Neural crest cell (in vitro differentiated cells): ENCODE measurements around the gene PPT1. TPM values are rescaled to one million over a fixed set of nuclear protein-coding genes. Genes with fewer than 3 reads are reported as not detected.

ENCODE experiments used
- DNase-seq: peaks from one replicate; pipeline ENCODE4 v3.0.0; 2021; ENCODE audit warnings: low read depth, mixed read lengths, low spot score
- H3K27ac Mint-ChIP-seq: one replicate; pipeline ENCODE4 v1.8.0; 2021; ENCODE audit warnings: mild to moderate bottlenecking, mixed read lengths; ENCODE audit not compliant: unreplicated experiment
- H3K27me3 Mint-ChIP-seq: 2 replicates; pipeline ENCODE4 v1.8.0; 2021; ENCODE audit warnings: low read depth, mild to moderate bottlenecking, mixed read lengths
- H3K36me3 Mint-ChIP-seq: 2 replicates; pipeline ENCODE4 v1.8.0; 2021; ENCODE audit warnings: low read depth, mild to moderate bottlenecking, mixed read lengths
- H3K4me1 Mint-ChIP-seq: 2 replicates; pipeline ENCODE4 v1.8.0; 2021; ENCODE audit warnings: mixed read lengths
- H3K4me3 Mint-ChIP-seq: one replicate; pipeline ENCODE4 v1.8.0; 2021; ENCODE audit warnings: mild to moderate bottlenecking, mixed read lengths
- H3K9me3 Mint-ChIP-seq: 2 replicates; pipeline ENCODE4 v1.8.0; 2021; ENCODE audit warnings: mixed read lengths
- total RNA-seq: library from RNA; stranded (reverse); gene quantifications from 2 replicates; pipeline ENCODE4 v1.2.1, GENCODE V29; 2021
- TF ChIP-seq, protein P1 (sequence below): fragments of 200-600 bp; sonication (generic); conservative IDR thresholded peaks from 2 replicates; pipeline ENCODE4 v1.5.0; 2021; ENCODE audit warnings: antibody characterized with exemption, mild to moderate bottlenecking

PPT1 gene
- total RNA-seq, 1 donor from 2014 or later, result 95.4 TPM

DNA sequence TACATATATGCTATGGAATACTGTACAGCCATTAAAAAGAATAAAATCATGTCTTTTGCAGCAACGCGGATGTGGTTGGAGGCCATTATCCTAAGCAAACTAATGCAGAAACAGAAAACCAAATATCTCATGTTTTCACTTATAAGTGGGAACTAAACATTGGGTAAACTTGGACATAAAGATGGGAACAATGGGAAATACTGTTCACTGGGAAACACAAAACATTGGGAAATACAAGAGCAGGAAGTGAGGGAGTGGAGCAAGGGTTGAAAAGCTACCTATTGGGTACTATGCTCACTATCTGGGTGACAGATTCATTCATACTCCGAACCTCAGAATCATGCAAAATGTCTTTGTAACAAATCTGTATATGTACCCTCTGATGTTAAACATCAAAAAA lies 17.3 kb upstream of the PPT1 start:
- H3K27ac Mint-ChIP-seq, result no peak overlapping the region
- peaks cover 5% of the 10 kb centered on the region for H3K9me3 Mint-ChIP-seq
- peaks cover 4% of the 10 kb centered on the region for H3K36me3 Mint-ChIP-seq
- peaks cover 82% of the 10 kb centered on the region for H3K27me3 Mint-ChIP-seq
- no peak for DNase-seq
- no peaks in the 10 kb centered on the region for H3K4me1 Mint-ChIP-seq
- TF ChIP-seq, protein P1, sequence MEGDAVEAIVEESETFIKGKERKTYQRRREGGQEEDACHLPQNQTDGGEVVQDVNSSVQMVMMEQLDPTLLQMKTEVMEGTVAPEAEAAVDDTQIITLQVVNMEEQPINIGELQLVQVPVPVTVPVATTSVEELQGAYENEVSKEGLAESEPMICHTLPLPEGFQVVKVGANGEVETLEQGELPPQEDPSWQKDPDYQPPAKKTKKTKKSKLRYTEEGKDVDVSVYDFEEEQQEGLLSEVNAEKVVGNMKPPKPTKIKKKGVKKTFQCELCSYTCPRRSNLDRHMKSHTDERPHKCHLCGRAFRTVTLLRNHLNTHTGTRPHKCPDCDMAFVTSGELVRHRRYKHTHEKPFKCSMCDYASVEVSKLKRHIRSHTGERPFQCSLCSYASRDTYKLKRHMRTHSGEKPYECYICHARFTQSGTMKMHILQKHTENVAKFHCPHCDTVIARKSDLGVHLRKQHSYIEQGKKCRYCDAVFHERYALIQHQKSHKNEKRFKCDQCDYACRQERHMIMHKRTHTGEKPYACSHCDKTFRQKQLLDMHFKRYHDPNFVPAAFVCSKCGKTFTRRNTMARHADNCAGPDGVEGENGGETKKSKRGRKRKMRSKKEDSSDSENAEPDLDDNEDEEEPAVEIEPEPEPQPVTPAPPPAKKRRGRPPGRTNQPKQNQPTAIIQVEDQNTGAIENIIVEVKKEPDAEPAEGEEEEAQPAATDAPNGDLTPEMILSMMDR, result no peak
- H3K4me3 Mint-ChIP-seq, result no peak overlapping the region

DNA sequence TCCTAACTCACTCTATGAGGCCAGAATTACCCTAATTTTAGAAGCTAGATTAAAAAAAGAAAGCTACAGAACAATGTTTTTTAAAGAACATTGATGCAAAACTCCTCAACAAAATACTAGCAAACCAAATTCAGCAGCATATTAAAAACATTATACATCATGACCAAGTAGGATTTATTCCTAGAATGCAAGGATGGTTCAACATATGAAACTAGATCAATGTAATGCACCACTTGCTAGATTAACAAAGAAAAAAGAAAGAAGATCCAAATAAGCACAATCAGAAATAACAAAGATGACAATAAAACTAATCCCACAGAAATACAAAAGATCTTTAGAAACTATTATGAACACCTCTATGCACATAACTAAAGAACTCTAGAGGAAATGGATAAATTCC lies 13.3 kb upstream of the PPT1 start:
- no peak overlapping the region for H3K4me3 Mint-ChIP-seq
- peaks cover 4% of the 10 kb centered on the region for H3K36me3 Mint-ChIP-seq
- H3K4me1 Mint-ChIP-seq, result no peaks in the 10 kb centered on the region
- H3K27ac Mint-ChIP-seq, result no peak overlapping the region
- DNase-seq, result no peak
- H3K27me3 Mint-ChIP-seq, result peaks cover 59% of the 10 kb centered on the region
- TF ChIP-seq, protein P1, result no peak
- H3K9me3 Mint-ChIP-seq, result peaks cover 9% of the 10 kb centered on the region

DNA sequence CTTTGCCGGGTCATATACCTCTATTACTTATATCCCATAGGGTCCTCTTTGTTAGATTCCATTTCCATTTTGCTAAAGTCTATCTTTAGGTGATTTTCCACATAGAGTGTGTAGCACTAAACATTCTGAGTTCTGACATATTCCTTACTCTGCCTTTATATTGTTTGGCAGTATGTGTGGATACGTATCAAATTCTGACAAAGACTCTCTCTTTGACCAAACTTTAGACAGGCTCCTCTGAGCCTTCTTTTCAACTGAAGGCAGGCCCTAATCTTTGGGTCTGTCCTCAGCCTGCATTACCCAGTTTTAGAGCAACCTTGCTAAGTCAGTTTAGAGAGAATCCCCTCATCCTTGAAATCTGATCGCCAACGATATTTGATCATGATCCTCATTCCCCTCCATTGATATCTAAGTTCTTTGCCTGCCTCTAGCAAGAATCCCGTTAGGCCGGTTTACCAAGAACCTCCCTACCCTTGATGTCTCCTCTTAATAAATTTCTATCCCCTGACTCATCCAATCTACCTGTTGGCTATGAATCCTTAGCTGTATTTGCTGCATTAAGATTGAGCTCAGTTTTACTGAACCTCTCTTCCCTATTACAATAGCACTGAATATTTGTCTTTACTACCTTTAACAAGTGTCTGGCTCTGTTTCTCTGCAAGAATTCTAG lies 10.4 kb upstream of the PPT1 start:
- no peaks in the 10 kb centered on the region for H3K4me1 Mint-ChIP-seq
- H3K4me3 Mint-ChIP-seq, result no peak overlapping the region
- peaks cover 12% of the 10 kb centered on the region for H3K9me3 Mint-ChIP-seq
- H3K27me3 Mint-ChIP-seq, result peaks cover 55% of the 10 kb centered on the region
- H3K36me3 Mint-ChIP-seq, result peaks cover 4% of the 10 kb centered on the region
- TF ChIP-seq, protein P1, result no peak
- H3K27ac Mint-ChIP-seq, result no peak overlapping the region
- no peak for DNase-seq

DNA sequence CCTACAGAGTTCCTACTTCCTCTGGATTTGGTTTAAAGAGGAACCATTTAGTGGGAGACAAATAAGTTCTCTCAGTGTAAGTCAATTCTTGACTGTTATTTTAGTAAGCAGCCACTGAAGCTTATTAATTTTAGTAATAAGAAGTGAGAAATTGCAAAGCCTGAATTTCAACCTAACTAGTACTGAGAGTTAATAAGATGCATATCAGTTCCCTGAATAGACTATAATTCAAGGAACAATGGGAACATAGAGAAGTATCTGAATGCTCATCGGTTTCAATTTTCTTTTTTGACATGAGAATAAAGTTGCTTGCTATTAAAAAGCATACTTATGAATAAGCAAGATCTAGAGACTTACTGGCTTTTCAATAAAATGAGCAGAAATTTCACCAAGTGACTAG lies 8.0 kb upstream of the PPT1 start:
- no peak for DNase-seq
- TF ChIP-seq, protein P1, result no peak
- Mint-ChIP-seq H3K27me3 (peaks cover 52% of the 10 kb centered on the region), H3K36me3 (peaks cover 3% of the 10 kb centered on the region), H3K9me3 (peaks cover 9% of the 10 kb centered on the region), H3K27ac (no peak overlapping the region), H3K4me3 (no peak overlapping the region), H3K4me1 (no peaks in the 10 kb centered on the region)

DNA sequence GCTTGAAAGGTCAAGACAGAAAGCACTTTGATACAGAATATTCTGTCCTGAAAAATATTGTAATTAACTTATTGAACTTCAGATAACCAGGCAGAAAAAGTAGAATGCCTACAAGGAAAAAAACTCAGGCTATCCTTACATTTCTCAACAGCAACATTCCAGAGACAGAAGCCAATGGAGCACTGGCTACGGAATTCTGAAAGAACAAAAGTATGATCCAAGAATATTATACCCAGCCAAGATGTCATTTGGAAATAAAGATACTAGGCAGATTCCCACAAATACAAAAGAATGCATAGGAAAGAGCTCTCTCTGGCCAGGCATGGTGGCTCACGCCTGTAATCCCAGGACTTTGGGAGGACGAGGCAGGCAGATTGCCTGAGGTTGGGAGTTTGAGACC lies 5.8 kb upstream of the PPT1 start:
- H3K36me3 Mint-ChIP-seq, result peaks cover 3% of the 10 kb centered on the region
- no peaks in the 10 kb centered on the region for H3K4me1 Mint-ChIP-seq
- H3K27ac Mint-ChIP-seq, result no peak overlapping the region
- peaks cover 48% of the 10 kb centered on the region for H3K27me3 Mint-ChIP-seq
- DNase-seq, result no peak
- no peak overlapping the region for H3K4me3 Mint-ChIP-seq
- H3K9me3 Mint-ChIP-seq, result peaks cover 5% of the 10 kb centered on the region
- TF ChIP-seq, protein P1, result no peak
